HTERT RPE-1 (cell line): ENCODE measurements around the gene DRD4.

Source experiments
- in situ Hi-C: fragments of 300-500 bp; cut with MboI; formaldehyde crosslinking; loops from 4 replicates; pipeline ENCODE4 v1.14.3; 2020; ENCODE audit warnings: low sequenced_read_pairs

DRD4 gene

GRCh38 chr11:609341-609811 is 27.7 kb upstream of the DRD4 start:
- in situ Hi-C loops = no loop called here

- in situ Hi-C loops = no loop called here
Observed at GRCh38 chr11:610146-610801, 26.8 kb upstream of the DRD4 start.

GRCh38 chr11:611001-611996 is 25.8 kb upstream of the DRD4 start:
- in situ Hi-C loops = no loop called here

- in situ Hi-C loops = no loop called here
Observed at GRCh38 chr11:612201-612960, 24.7 kb upstream of the DRD4 start.

GRCh38 chr11:612961-613300 is 24.1 kb upstream of the DRD4 start:
- in situ Hi-C loops = no loop called here

GRCh38 chr11:613369-613968 is 23.6 kb upstream of the DRD4 start:
- in situ Hi-C loops = no loop called here

GRCh38 chr11:614021-614622 is 22.9 kb upstream of the DRD4 start:
- in situ Hi-C loops = no loop called here

GRCh38 chr11:614623-615503 is 22.2 kb upstream of the DRD4 start:
- in situ Hi-C loops = no loop called here

- in situ Hi-C loops = no loop called here
Observed at GRCh38 chr11:615504-616319, 21.4 kb upstream of the DRD4 start, which contains the start of gene IRF7. TSS of gene IRF7 (minus strand) at chr11:615950. CDS start at chr11:615364, 586 bp downstream.

GRCh38 chr11:616320-617198 is 20.5 kb upstream of the DRD4 start:
- in situ Hi-C loops = no loop called here

- in situ Hi-C loops = no loop called here
Observed at GRCh38 chr11:617199-617911, 19.7 kb upstream of the DRD4 start.

GRCh38 chr11:617912-618682 is 19.0 kb upstream of the DRD4 start:
- in situ Hi-C loops = no loop called here

GRCh38 chr11:618856-619627 is 18.0 kb upstream of the DRD4 start:
- in situ Hi-C loops = no loop called here

GRCh38 chr11:619628-620050 is 17.4 kb upstream of the DRD4 start:
- in situ Hi-C loops = no loop called here

- in situ Hi-C loops = no loop called here
Observed at GRCh38 chr11:620201-620600, 16.9 kb upstream of the DRD4 start.
